ENCODE results near the gene NBPF20. TPM values are rescaled to one million over a fixed set of nuclear protein-coding genes. Genes with fewer than 3 reads are reported as not detected.
"Not testable (repeated sequence)": the region's sequence is repeated elsewhere in the genome, so short reads cannot be mapped to it uniquely, and the experiment has no call there.

NBPF20 gene
- total RNA-seq = 1 to 10 TPM; 1.9 to 4.5 (median 2.4) TPM

GRCh38 chr1:145425436-145426029 is at the start of gene NBPF20:
NBPF20 (minus strand) TSS chr1:145425603; CDS start chr1:145405272, 20,331 bp downstream.
- TF ChIP-seq CTCF (IDR thresholded peaks at IDR 0.05) (peak in 1 of 6 experiments; percentile 3), POLR2A (IDR thresholded peaks at IDR 0.05) (peak; percentile 13 to 72)
- intact Hi-C loops (cut with DNase I) = no loop called here
- H3K4me3 ChIP-seq (replicated peaks in 1 of 3) = peak within 1 kb of the TSS; percentile 24 to 58 (median 56)
- 1% methylated on average over 24 to 31 of the region's 50 CpGs for WGBS, 2 donors
- DNase-seq = peak; percentile 79 to 85
- H3K27ac ChIP-seq = peak within 1 kb of the TSS in 1 of 3 donors; percentile 36
- H3K9me3 ChIP-seq = no peaks in the 10 kb centered on the region
- peaks cover 4% of the 10 kb centered on the region for H3K27me3 ChIP-seq
- peaks cover 4% of the 10 kb centered on the region in 2 donors for H3K4me1 ChIP-seq
- no peaks in the 10 kb centered on the region for H3K36me3 ChIP-seq

- 29 to 78% methylated on average over 3 of the region's 8 CpGs for WGBS, 2 donors
- H3K27me3 ChIP-seq; H3K4me1 ChIP-seq; DNase-seq; H3K9me3 ChIP-seq; intact Hi-C loops (cut with DNase I); H3K27ac ChIP-seq; H3K36me3 ChIP-seq; H3K4me3 ChIP-seq (replicated peaks in 1 of 3): not testable (repeated sequence)
Observed at GRCh38 chr1:145474837-145475368, 49.5 kb upstream of the NBPF20 start.

GRCh38 chr1:145472731-145473130 is 47.3 kb upstream of the NBPF20 start:
- H3K27ac ChIP-seq; H3K9me3 ChIP-seq; DNase-seq; H3K27me3 ChIP-seq; H3K4me3 ChIP-seq (replicated peaks in 1 of 3); intact Hi-C loops (cut with DNase I); H3K36me3 ChIP-seq; H3K4me1 ChIP-seq: not testable (repeated sequence)
- 53 to 67% methylated on average over 1 to 2 of the region's 2 CpGs for WGBS, 2 donors

GRCh38 chr1:145471365-145471764 is 46.0 kb upstream of the NBPF20 start:
- H3K27me3 ChIP-seq; H3K9me3 ChIP-seq; H3K4me1 ChIP-seq; DNase-seq; H3K27ac ChIP-seq; H3K4me3 ChIP-seq (replicated peaks in 1 of 3); intact Hi-C loops (cut with DNase I); H3K36me3 ChIP-seq: not testable (repeated sequence)
- 74 to 77% methylated on average over 6 of the region's 6 CpGs for WGBS, 2 donors

GRCh38 chr1:145465405-145466144 is 40.2 kb upstream of the NBPF20 start:
- H3K4me3 ChIP-seq (replicated peaks in 1 of 3) = peak overlapping the region in 2 of 3 donors; percentile 3 to 40
- 0 to 1% methylated on average over 15 to 17 of the region's 35 CpGs for WGBS, 2 donors
- H3K9me3 ChIP-seq = not testable (repeated sequence)

GRCh38 chr1:145464708-145465336 is 39.4 kb upstream of the NBPF20 start:
- 28 to 42% methylated on average over 5 to 7 of the region's 21 CpGs for WGBS, 2 donors
- peak overlapping the region in 2 of 3 donors; percentile 3 to 40 for H3K4me3 ChIP-seq (replicated peaks in 1 of 3)
- H3K27ac ChIP-seq; intact Hi-C loops (cut with DNase I); DNase-seq; H3K9me3 ChIP-seq; H3K36me3 ChIP-seq; H3K27me3 ChIP-seq; H3K4me1 ChIP-seq: not testable (repeated sequence)

More at GRCh38 chr1:145465405-145466144, 40.2 kb upstream of the NBPF20 start:
- peak in 1 of 2 donors; percentile 21 for TF ChIP-seq POLR2A (IDR thresholded peaks at IDR 0.05)
- H3K4me1 ChIP-seq; intact Hi-C loops (cut with DNase I); H3K27me3 ChIP-seq; H3K36me3 ChIP-seq: not testable (repeated sequence)
- H3K27ac ChIP-seq = peak overlapping the region in 2 of 3 donors; percentile 11 to 23
- DNase-seq = peak; percentile 66 to 70

GRCh38 chr1:145464017-145464416 is 38.6 kb upstream of the NBPF20 start:
- H3K9me3 ChIP-seq; DNase-seq; intact Hi-C loops (cut with DNase I); H3K27ac ChIP-seq; H3K36me3 ChIP-seq; H3K4me3 ChIP-seq (replicated peaks in 1 of 3); H3K27me3 ChIP-seq; H3K4me1 ChIP-seq: not testable (repeated sequence)
- WGBS, 2 donors = 92% methylated on average over 2 of the region's 2 CpGs

GRCh38 chr1:145460684-145461083 is 35.3 kb upstream of the NBPF20 start:
- DNase-seq; H3K27me3 ChIP-seq; H3K27ac ChIP-seq; H3K36me3 ChIP-seq; H3K4me1 ChIP-seq; H3K4me3 ChIP-seq (replicated peaks in 1 of 3); H3K9me3 ChIP-seq; intact Hi-C loops (cut with DNase I): not testable (repeated sequence)
- WGBS, 2 donors = 47 to 48% methylated on average over 10 of the region's 10 CpGs

GRCh38 chr1:145460048-145460447 is 34.6 kb upstream of the NBPF20 start:
- DNase-seq; intact Hi-C loops (cut with DNase I); H3K4me3 ChIP-seq (replicated peaks in 1 of 3); H3K27ac ChIP-seq; H3K4me1 ChIP-seq; H3K36me3 ChIP-seq; H3K27me3 ChIP-seq; H3K9me3 ChIP-seq: not testable (repeated sequence)
- WGBS, 2 donors = 6% methylated on average over 3 to 10 of the region's 13 CpGs

GRCh38 chr1:145459591-145459990 is 34.2 kb upstream of the NBPF20 start:
- H3K36me3 ChIP-seq; H3K9me3 ChIP-seq; H3K27ac ChIP-seq; H3K27me3 ChIP-seq; DNase-seq; H3K4me3 ChIP-seq (replicated peaks in 1 of 3); H3K4me1 ChIP-seq; intact Hi-C loops (cut with DNase I): not testable (repeated sequence)
- WGBS, 2 donors = no CpG with 5 or more reads among the region's 27 CpGs

GRCh38 chr1:145459063-145459462 is 33.7 kb upstream of the NBPF20 start:
- H3K36me3 ChIP-seq; H3K27me3 ChIP-seq; H3K4me3 ChIP-seq (replicated peaks in 1 of 3); DNase-seq; intact Hi-C loops (cut with DNase I); H3K27ac ChIP-seq; H3K9me3 ChIP-seq; H3K4me1 ChIP-seq: not testable (repeated sequence)
- WGBS, 2 donors = 8 to 31% methylated on average over 1 of the region's 1 CpG
